GM12878 (cell line): ENCODE data around the gene CANX. TPM values are rescaled to one million over a fixed set of nuclear protein-coding genes. Genes with fewer than 3 reads are reported as not detected.

Experiments
- BCLAF1 ChIP-seq: fragments of 450-650 bp; IDR thresholded peaks from 2 replicates; pipeline ENCODE4 v1.6.1; 2017; ENCODE audit warnings: antibody characterized with exemption, mild to moderate bottlenecking, moderate library complexity
- JUND ChIP-seq: IDR thresholded peaks from 2 replicates; pipeline ENCODE4 v1.6.1; 2012; ENCODE audit warnings: low read depth, mild to moderate bottlenecking, low read length, improper control_type of control experiment, moderate library complexity
- NFYA ChIP-seq: IDR thresholded peaks from 2 replicates; pipeline ENCODE4 v1.6.1; 2011; ENCODE audit warnings: low read depth, mild to moderate bottlenecking, low read length, improper control_type of control experiment, borderline replicate concordance
- RBBP5 ChIP-seq: fragments of 200-600 bp; sonication (generic); conservative IDR thresholded peaks from 2 replicates; pipeline ENCODE4 v1.6.1; 2016
- RCOR1 ChIP-seq: conservative IDR thresholded peaks from 2 replicates; pipeline ENCODE4 v1.6.1; 2012; ENCODE audit warnings: low read depth, low read length, improper control_type of control experiment
- RELB ChIP-seq: fragments of 450-650 bp; IDR thresholded peaks from 2 replicates; pipeline ENCODE4 v1.6.1; 2017; ENCODE audit warnings: low read depth, mild to moderate bottlenecking, moderate library complexity
- SMARCA5 ChIP-seq: fragments of 450-650 bp; IDR thresholded peaks from 2 replicates; pipeline ENCODE4 v1.6.1; 2017; ENCODE audit warnings: mild to moderate bottlenecking
- STAT1 ChIP-seq: fragments of 450-650 bp; conservative IDR thresholded peaks from 2 replicates; pipeline ENCODE4 v1.6.1; 2014; ENCODE audit warnings: antibody characterized with exemption, mild to moderate bottlenecking
- TBL1XR1 ChIP-seq: IDR thresholded peaks from 2 replicates; pipeline ENCODE4 v1.6.1; 2012; ENCODE audit warnings: low read depth, low read length, improper control_type of control experiment
- ZBED1 ChIP-seq: IDR thresholded peaks from 2 replicates; pipeline ENCODE4 v1.6.1; 2016; ENCODE audit warnings: borderline replicate concordance
- ZNF24 ChIP-seq: fragments of 450-650 bp; IDR thresholded peaks from 2 replicates; pipeline ENCODE4 v1.6.1; 2017; ENCODE audit warnings: antibody characterized with exemption, mild to moderate bottlenecking
- ZNF274 ChIP-seq: IDR thresholded peaks from one replicate; pipeline ENCODE4 v1.8.0; 2011; ENCODE audit not compliant: insufficient read length, insufficient read depth
- polyA plus RNA-seq, 11 experiments: library from polyadenylated mRNA; depleted of rRNA in 4 of 11; unstranded in 6 of 11; stranded (reverse) in 5 of 11; fragments of >200 nt; fragmentation: Nextera tagmentation in 4 of 11; fragmentation: Illumina TruSeq in 1 of 11; extraction: Ambion mirVana in 4 of 11; extraction: Trizol in 1 of 11; gene quantifications; 1 replicate in 1 of 11; 2 replicates in 10 of 11; pipeline versions ENCODE4 v1.2.1 to v1.2.3, GENCODE V29; 2011 to 2016; ENCODE audit warnings: inconsistent platforms in 2 of 11, missing spikeins in 2 of 11, low read depth in 1 of 11
- total RNA-seq, 4 experiments: library from RNA; depleted of rRNA in 3 of 4; stranded (reverse); fragments of >200 nt in 3 of 4; fragmentation: Illumina TruSeq in 1 of 4; extraction: Trizol in 1 of 4; gene quantifications; 2 replicates each; pipeline versions ENCODE4 v1.2.1 to v1.2.3, GENCODE V29; 2013 to 2021
- TF ChIP-seq, protein P1 (sequence below): fragments of 450-650 bp; IDR thresholded peaks from 2 replicates; pipeline ENCODE4 v1.6.1; 2016; ENCODE audit warnings: mild to moderate bottlenecking
- TF ChIP-seq, protein P2 (sequence below), 3 experiments: IDR thresholded peaks in 2 of 3; conservative IDR thresholded peaks in 1 of 3; 2 replicates each; pipeline ENCODE4 v1.5.1; 2011; ENCODE audit warnings: low read depth in 3 of 3, low read length in 3 of 3, mild to moderate bottlenecking in 3 of 3, control low read depth in 2 of 3, moderate library complexity in 2 of 3, inconsistent platforms in 1 of 3, mixed read lengths in 1 of 3; ENCODE audit not compliant: control insufficient read depth in 2 of 3, insufficient read depth in 1 of 3; ENCODE audit errors: extremely low read depth in 1 of 3
- TF ChIP-seq, protein P3 (sequence below): fragments of 450-650 bp; formaldehyde crosslinking; IDR thresholded peaks from 2 replicates; pipeline ENCODE4 v1.4.0; 2020; ENCODE audit warnings: mild to moderate bottlenecking, moderate library complexity

The CANX gene
- total and polyA plus RNA-seq, 10 of the 15 experiments (the other 5 are each of a cell fraction or from before 2014, with no cell fraction given) = 78.2 to 602 (median 412) TPM

GRCh38 chr5:179697993-179698934 is 503 bp upstream of the CANX start (continued):
- no peak for TF ChIP-seq BCLAF1
- TF ChIP-seq NFYA = peak; percentile 60; the same call in 1 of the 2 replicates
- peak; percentile 48; the same call in 1 of the 2 replicates for TF ChIP-seq SMARCA5
- TF ChIP-seq ZNF24 = no peak
- TF ChIP-seq, protein P1, sequence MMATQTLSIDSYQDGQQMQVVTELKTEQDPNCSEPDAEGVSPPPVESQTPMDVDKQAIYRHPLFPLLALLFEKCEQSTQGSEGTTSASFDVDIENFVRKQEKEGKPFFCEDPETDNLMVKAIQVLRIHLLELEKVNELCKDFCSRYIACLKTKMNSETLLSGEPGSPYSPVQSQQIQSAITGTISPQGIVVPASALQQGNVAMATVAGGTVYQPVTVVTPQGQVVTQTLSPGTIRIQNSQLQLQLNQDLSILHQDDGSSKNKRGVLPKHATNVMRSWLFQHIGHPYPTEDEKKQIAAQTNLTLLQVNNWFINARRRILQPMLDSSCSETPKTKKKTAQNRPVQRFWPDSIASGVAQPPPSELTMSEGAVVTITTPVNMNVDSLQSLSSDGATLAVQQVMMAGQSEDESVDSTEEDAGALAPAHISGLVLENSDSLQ = peak; percentile 99
- no peak for TF ChIP-seq RBBP5
- TF ChIP-seq RELB = peak; percentile 77; the same call in 1 of the 2 replicates
- TF ChIP-seq, protein P2, sequence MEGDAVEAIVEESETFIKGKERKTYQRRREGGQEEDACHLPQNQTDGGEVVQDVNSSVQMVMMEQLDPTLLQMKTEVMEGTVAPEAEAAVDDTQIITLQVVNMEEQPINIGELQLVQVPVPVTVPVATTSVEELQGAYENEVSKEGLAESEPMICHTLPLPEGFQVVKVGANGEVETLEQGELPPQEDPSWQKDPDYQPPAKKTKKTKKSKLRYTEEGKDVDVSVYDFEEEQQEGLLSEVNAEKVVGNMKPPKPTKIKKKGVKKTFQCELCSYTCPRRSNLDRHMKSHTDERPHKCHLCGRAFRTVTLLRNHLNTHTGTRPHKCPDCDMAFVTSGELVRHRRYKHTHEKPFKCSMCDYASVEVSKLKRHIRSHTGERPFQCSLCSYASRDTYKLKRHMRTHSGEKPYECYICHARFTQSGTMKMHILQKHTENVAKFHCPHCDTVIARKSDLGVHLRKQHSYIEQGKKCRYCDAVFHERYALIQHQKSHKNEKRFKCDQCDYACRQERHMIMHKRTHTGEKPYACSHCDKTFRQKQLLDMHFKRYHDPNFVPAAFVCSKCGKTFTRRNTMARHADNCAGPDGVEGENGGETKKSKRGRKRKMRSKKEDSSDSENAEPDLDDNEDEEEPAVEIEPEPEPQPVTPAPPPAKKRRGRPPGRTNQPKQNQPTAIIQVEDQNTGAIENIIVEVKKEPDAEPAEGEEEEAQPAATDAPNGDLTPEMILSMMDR (IDR thresholded peaks at IDR 0.05 in 2 of 3, conservative IDR thresholded peaks at IDR 0.05 in 1 of 3; ENCODE audit: control insufficient read depth in 2 of 3, extremely low read depth in 1 of 3, insufficient read depth in 1 of 3, low read depth in 3 of 3, low read length in 3 of 3) = no peak
- 0 out of 2 replicates have a peak, but pooled peaks have one; percentile 43 for TF ChIP-seq RCOR1
- no peak for TF ChIP-seq ZBED1
- no peak for TF ChIP-seq ZNF274
- TF ChIP-seq, protein P3, sequence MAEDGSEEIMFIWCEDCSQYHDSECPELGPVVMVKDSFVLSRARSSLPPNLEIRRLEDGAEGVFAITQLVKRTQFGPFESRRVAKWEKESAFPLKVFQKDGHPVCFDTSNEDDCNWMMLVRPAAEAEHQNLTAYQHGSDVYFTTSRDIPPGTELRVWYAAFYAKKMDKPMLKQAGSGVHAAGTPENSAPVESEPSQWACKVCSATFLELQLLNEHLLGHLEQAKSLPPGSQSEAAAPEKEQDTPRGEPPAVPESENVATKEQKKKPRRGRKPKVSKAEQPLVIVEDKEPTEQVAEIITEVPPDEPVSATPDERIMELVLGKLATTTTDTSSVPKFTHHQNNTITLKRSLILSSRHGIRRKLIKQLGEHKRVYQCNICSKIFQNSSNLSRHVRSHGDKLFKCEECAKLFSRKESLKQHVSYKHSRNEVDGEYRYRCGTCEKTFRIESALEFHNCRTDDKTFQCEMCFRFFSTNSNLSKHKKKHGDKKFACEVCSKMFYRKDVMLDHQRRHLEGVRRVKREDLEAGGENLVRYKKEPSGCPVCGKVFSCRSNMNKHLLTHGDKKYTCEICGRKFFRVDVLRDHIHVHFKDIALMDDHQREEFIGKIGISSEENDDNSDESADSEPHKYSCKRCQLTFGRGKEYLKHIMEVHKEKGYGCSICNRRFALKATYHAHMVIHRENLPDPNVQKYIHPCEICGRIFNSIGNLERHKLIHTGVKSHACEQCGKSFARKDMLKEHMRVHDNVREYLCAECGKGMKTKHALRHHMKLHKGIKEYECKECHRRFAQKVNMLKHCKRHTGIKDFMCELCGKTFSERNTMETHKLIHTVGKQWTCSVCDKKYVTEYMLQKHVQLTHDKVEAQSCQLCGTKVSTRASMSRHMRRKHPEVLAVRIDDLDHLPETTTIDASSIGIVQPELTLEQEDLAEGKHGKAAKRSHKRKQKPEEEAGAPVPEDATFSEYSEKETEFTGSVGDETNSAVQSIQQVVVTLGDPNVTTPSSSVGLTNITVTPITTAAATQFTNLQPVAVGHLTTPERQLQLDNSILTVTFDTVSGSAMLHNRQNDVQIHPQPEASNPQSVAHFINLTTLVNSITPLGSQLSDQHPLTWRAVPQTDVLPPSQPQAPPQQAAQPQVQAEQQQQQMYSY (CRISPR knock-in tag) = no peak
- 0 out of 2 replicates have a peak, but pooled peaks have one; percentile 85 for TF ChIP-seq STAT1
- TF ChIP-seq JUND = no peak
- TF ChIP-seq TBL1XR1 = 0 out of 2 replicates have a peak, but pooled peaks have one; percentile 23
